Gastroesophageal sphincter (tissue), 4 donors: ENCODE measurements around the gene TEX14. TPM values are rescaled to one million over a fixed set of nuclear protein-coding genes. Genes with fewer than 3 reads are reported as not detected.
"Not testable (repeated sequence)": the region's sequence is repeated elsewhere in the genome, so short reads cannot be mapped to it uniquely, and the experiment has no call there.

ENCODE experiments used
- ATAC-seq: fragments of 150-250 bp; one replicate; pipeline ENCODE4 v1.9.1; 2016; ENCODE audit warnings: mild to moderate bottlenecking, moderate library complexity
- H3K27ac ChIP-seq, 4 donors: fragments of 200-600 bp; sonication (generic) in 3 of 4; 1 replicate in 3 of 4; 2 replicates in 1 of 4; pipeline ENCODE4 v1.5.1; 2016 to 2019
- H3K27me3 ChIP-seq: fragments of 200-600 bp; sonication (generic); one replicate; pipeline ENCODE4 v1.5.1; 2019
- H3K36me3 ChIP-seq, 2 donors: fragments of 200-600 bp; sonication (generic); one replicate each; pipeline ENCODE4 v1.5.1; 2019; ENCODE audit warnings: control low read depth in 1 of 2
- H3K4me1 ChIP-seq, 3 donors: fragments of 200-600 bp; sonication (generic); 1 replicate in 2 of 3; 2 replicates in 1 of 3; pipeline ENCODE4 v1.5.1; 2016 to 2019; ENCODE audit warnings: control low read depth in 2 of 3
- H3K4me3 ChIP-seq, 2 donors: fragments of 200-600 bp; sonication (generic); one replicate each; pipeline ENCODE4 v1.5.1; 2019; ENCODE audit warnings: mild to moderate bottlenecking in 1 of 2, moderate library complexity in 1 of 2
- H3K9me3 ChIP-seq, 3 donors: fragments of 200-600 bp; sonication (generic); one replicate each; pipeline ENCODE4 v1.5.1; 2017 to 2019; ENCODE audit warnings: control low read depth in 2 of 3
- EP300 ChIP-seq: sonication (generic); formaldehyde crosslinking; IDR thresholded peaks from one replicate; pipeline ENCODE4 v1.6.1; 2017; ENCODE audit warnings: antibody characterized with exemption, mild to moderate bottlenecking
- POLR2A ChIP-seq, 2 donors: fragments of 450-650 bp; IDR thresholded peaks; one replicate each; pipeline ENCODE4 v1.6.1; 2017; ENCODE audit warnings: antibody characterized with exemption in 2 of 2, mild to moderate bottlenecking in 2 of 2, moderate library complexity in 1 of 2
- POLR2AphosphoS5 ChIP-seq: sonication (generic); formaldehyde crosslinking; IDR thresholded peaks from one replicate; pipeline ENCODE4 v1.6.1; 2017; ENCODE audit warnings: antibody characterized with exemption
- WGBS, 2 donors: methylation state at CpG; one replicate each; pipeline ENCODE4 v1.1.5; 2018; ENCODE audit warnings: low coverage in 1 of 2; 5-methylcytosine and 5-hydroxymethylcytosine counted together
- total RNA-seq, 4 donors: library from RNA; depleted of rRNA; stranded (reverse); fragments of >200 nt; gene quantifications; one replicate each; pipeline ENCODE4 v1.1.0, GENCODE V29; 2016
- TF ChIP-seq, protein P1 (sequence below), 4 experiments: fragments of 200-600 bp in 2 of 4; fragments of 450-650 bp in 2 of 4; sonication (generic) in 1 of 4; IDR thresholded peaks; one replicate each; pipeline ENCODE4 v1.5.1; 2017 to 2019; ENCODE audit warnings: antibody characterized with exemption in 4 of 4, mild to moderate bottlenecking in 2 of 4, moderate library complexity in 2 of 4

Gene TEX14
- total RNA-seq, 4 donors from 2014 or later = 0.05 to 0.78 (median 0.11) TPM

DNA sequence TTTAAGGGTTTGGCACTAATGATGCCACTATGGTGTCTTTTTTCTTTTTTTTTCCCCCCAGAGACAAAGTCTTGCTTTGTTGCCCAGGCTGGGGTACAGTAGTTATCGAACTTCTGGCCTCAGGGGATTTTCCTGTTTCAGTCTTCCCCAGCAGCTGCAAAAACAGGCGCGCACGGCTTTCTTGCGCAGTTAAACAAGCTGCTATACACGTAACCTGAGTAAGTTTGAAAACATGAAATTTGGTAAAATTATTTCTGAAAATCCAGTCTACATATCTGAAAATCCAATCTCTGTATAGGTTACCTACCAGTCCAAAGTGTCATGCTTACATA lies 11.8 kb downstream of the TEX14 start:
- TF ChIP-seq, protein P1, sequence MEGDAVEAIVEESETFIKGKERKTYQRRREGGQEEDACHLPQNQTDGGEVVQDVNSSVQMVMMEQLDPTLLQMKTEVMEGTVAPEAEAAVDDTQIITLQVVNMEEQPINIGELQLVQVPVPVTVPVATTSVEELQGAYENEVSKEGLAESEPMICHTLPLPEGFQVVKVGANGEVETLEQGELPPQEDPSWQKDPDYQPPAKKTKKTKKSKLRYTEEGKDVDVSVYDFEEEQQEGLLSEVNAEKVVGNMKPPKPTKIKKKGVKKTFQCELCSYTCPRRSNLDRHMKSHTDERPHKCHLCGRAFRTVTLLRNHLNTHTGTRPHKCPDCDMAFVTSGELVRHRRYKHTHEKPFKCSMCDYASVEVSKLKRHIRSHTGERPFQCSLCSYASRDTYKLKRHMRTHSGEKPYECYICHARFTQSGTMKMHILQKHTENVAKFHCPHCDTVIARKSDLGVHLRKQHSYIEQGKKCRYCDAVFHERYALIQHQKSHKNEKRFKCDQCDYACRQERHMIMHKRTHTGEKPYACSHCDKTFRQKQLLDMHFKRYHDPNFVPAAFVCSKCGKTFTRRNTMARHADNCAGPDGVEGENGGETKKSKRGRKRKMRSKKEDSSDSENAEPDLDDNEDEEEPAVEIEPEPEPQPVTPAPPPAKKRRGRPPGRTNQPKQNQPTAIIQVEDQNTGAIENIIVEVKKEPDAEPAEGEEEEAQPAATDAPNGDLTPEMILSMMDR (IDR thresholded peaks at IDR 0.05) = no peak
- Histone ChIP-seq H3K4me3 (no peak overlapping the region), H3K27me3 (peaks cover 18% of the 10 kb centered on the region), H3K4me1 (no peaks in the 10 kb centered on the region), H3K27ac (no peak overlapping the region), H3K36me3 (no peaks in the 10 kb centered on the region), H3K9me3 (no peaks in the 10 kb centered on the region)
- ATAC-seq = no peak
- 63 to 82% methylated on average over 6 of the region's 6 CpGs for WGBS, 2 donors

DNA sequence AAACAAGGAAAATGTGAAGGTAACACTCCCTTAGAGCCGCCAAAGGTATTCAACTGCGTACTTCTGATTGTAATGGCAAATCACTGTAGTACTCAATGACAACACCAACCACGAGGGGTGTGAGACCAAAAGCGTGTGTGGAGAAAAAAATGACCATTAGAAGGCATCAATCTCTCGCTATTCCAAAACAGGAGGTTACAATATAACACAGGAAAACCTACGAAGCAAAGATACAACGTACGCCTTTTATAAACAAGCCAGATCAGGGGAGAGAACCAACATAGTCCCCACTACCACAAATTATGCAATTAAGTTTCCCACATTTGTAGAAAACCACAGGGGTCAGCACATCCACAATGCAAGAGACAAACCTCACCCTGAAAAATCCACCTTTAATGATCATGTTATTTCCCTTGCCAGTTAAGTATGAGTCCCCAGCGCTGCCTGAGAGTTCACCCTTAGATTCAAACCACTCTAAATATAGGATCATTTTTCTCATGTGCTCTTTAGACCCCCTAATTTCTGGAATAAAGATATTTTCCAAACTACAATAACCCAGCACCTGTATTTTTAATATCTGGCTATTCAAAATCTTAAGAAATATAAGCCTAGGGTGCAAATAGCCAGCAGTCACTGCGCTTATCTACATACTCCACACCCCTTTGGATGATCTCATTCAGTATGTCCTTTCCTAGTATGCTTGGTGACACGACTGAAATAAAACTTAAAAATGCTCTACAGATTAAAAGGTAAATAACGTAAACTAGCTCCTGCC lies 12.4 kb downstream of the TEX14 start:
- ATAC-seq = peak; percentile 7
- 44 to 51% methylated on average over 12 of the region's 12 CpGs for WGBS, 2 donors

DNA sequence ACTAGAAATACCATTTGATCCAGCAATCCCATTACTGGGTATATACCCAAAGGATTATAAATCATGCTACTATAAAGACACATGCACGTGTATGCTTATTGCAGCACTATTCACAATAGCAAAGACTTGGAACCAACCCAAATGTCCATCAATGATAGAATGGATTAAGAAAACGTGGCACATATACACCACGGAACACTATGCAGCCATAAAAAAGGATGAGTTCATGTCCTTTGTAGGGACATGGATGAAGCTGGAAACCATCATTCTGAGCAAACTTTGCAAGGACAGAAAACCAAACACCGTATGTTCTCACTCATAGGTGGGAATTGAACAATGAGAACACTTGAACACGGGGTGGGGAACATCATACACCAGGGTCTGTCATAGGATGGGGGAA lies 13.6 kb downstream of the TEX14 start:
- H3K36me3 ChIP-seq, H3K9me3 ChIP-seq, H3K4me1 ChIP-seq, ATAC-seq, H3K4me3 ChIP-seq, H3K27ac ChIP-seq: not testable (repeated sequence)
- peaks cover 18% of the 10 kb centered on the region for H3K27me3 ChIP-seq
- 89% methylated on average over 5 of the region's 5 CpGs for WGBS, 2 donors

More for the DNA sequence above, 12.4 kb downstream of the TEX14 start:
- Histone ChIP-seq H3K36me3 (no peaks in the 10 kb centered on the region), H3K27ac (no peak overlapping the region), H3K4me1 (no peaks in the 10 kb centered on the region), H3K9me3 (no peaks in the 10 kb centered on the region), H3K4me3 (no peak overlapping the region), H3K27me3 (peaks cover 18% of the 10 kb centered on the region)
- TF ChIP-seq POLR2A (IDR thresholded peaks at IDR 0.05) (no peak), EP300 (no peak), POLR2AphosphoS5 (no peak)
- TF ChIP-seq, protein P1 (IDR thresholded peaks at IDR 0.05) = no peak

DNA sequence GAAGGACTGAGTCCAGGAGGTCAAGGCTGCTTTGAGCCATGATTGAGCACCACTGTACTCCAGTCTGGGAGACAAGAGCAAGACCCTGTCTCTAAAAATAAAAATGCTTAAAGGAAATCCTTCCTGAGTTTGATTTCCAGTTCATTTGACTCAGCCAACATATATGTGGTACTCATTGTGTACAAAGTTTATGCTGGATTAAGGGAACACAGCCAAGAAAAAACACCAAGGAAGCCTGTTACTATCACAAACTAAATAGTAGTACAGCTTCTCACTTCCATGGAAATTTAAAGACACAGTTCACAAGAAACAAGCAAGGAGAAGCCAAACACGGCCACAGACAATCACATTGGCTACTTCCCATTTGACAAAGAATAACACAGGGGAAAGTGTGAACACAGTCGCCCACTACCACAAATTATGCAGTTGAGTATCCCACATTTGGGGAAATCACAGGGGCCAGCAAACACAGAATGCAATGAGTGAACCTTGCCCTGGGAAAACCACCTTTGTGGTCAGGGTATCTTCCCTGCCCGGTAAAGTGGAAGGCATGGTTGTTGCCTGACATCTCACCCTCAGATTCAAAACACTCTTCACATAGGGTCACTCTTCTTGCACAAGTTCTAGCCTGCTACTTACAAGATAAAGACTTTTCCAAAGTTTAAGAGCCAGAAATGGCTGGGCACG lies 14.5 kb downstream of the TEX14 start:
- H3K4me3 ChIP-seq = no peak overlapping the region
- no peak for ATAC-seq
- H3K4me1 ChIP-seq = no peaks in the 10 kb centered on the region
- no peaks in the 10 kb centered on the region for H3K36me3 ChIP-seq
- H3K27ac ChIP-seq = no peak overlapping the region
- H3K9me3 ChIP-seq = no peaks in the 10 kb centered on the region
- 64 to 90% methylated on average over 2 to 4 of the region's 4 CpGs for WGBS, 2 donors
- H3K27me3 ChIP-seq = peaks cover 18% of the 10 kb centered on the region
- TF ChIP-seq POLR2A (IDR thresholded peaks at IDR 0.05) = no peak
- TF ChIP-seq POLR2AphosphoS5 = no peak
- TF ChIP-seq, protein P1 (IDR thresholded peaks at IDR 0.05) = no peak
- TF ChIP-seq EP300 = no peak

DNA sequence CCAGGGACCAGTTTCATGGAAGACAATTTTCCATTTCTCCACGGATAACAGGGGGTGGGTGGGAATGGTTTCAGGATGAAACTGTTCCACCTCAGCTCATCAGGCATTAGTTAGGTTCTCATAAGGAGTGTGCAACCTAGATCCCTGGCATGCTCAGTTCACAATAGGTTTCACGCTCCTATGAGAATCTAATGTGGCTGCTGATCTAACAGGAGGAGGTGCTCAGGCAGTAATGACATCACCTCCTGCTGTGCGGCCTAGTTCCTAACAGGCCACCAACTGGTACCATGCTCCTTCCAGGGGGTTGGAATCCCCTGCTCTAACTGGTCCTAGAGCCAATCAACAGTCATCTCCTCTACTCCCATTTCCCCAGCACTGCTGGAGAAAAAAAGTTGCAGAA lies 19.9 kb downstream of the TEX14 start:
- no peak overlapping the region for H3K27ac ChIP-seq
- no peak overlapping the region for H3K4me3 ChIP-seq
- ATAC-seq = no peak
- no peaks in the 10 kb centered on the region for H3K36me3 ChIP-seq
- H3K4me1 ChIP-seq = no peaks in the 10 kb centered on the region
- 75 to 90% methylated on average over 2 of the region's 3 CpGs for WGBS, 2 donors
- TF ChIP-seq, protein P1 (IDR thresholded peaks at IDR 0.05) = no peak
- TF ChIP-seq POLR2AphosphoS5 (no peak), POLR2A (IDR thresholded peaks at IDR 0.05) (no peak), EP300 (no peak)
- no peaks in the 10 kb centered on the region for H3K9me3 ChIP-seq
- H3K27me3 ChIP-seq = peaks cover 7% of the 10 kb centered on the region
